Gastrocnemius medialis (tissue), 4 donors: Measurements from ENCODE around the gene CORO2B.

Source experiments
- CTCF ChIP-seq, 5 experiments: fragments of 450-650 bp in 3 of 5; fragments of 200-600 bp in 2 of 5; sonication (generic) in 2 of 5; IDR thresholded peaks in 4 of 5; conservative IDR thresholded peaks in 1 of 5; 1 replicate in 4 of 5; 2 replicates in 1 of 5; pipeline ENCODE4 v1.5.1; 2016 to 2019; ENCODE audit warnings: antibody characterized with exemption in 5 of 5, mild to moderate bottlenecking in 3 of 5, moderate library complexity in 3 of 5
- POLR2A ChIP-seq, 2 donors: fragments of 450-650 bp; IDR thresholded peaks; one replicate each; pipeline ENCODE4 v1.6.1; 2017; ENCODE audit warnings: antibody characterized with exemption in 2 of 2, mild to moderate bottlenecking in 2 of 2, moderate library complexity in 2 of 2

- TF ChIP-seq CTCF (IDR thresholded peaks at IDR 0.05 in 4 of 5, conservative IDR thresholded peaks at IDR 0.05 in 1 of 5), result no peak
- TF ChIP-seq POLR2A (IDR thresholded peaks at IDR 0.05), result no peak
Observed at GRCh38 chr15:68638953-68639515, 60.2 kb downstream of the CORO2B start.
